Right atrium auricular region (tissue), 2 donors: ENCODE measurements around the gene MVD. TPM values are rescaled to one million over a fixed set of nuclear protein-coding genes. Genes with fewer than 3 reads are reported as not detected.

ENCODE experiments used
- DNase-seq: peaks from one replicate; pipeline ENCODE4 v3.0.0-alpha.2; 2019; ENCODE audit warnings: low spot score
- H3K27ac ChIP-seq, 2 donors: fragments of 200-600 bp; sonication (generic); 1 replicate in 1 of 2; 2 replicates in 1 of 2; pipeline ENCODE4 v1.5.1; 2016 to 2019
- H3K27me3 ChIP-seq, 2 donors: fragments of 200-600 bp; sonication (generic); one replicate each; pipeline versions ENCODE4 v1.5.1 to v1.6.0; 2017 to 2019
- H3K36me3 ChIP-seq: fragments of 200-600 bp; sonication (generic); one replicate; pipeline ENCODE4 v1.5.1; 2016
- H3K4me1 ChIP-seq, 2 donors: fragments of 200-600 bp; sonication (generic); one replicate each; pipeline versions ENCODE4 v1.5.1 to v1.6.0; 2017 to 2019
- H3K4me3 ChIP-seq, 2 donors: fragments of 200-600 bp; sonication (generic); 1 replicate in 1 of 2; 2 replicates in 1 of 2; pipeline ENCODE4 v1.5.1; 2017 to 2019; ENCODE audit warnings: mild to moderate bottlenecking in 1 of 2, moderate library complexity in 1 of 2
- H3K9me3 ChIP-seq, 2 donors: fragments of 200-600 bp; sonication (generic); one replicate each; pipeline ENCODE4 v1.5.1; 2019
- CTCF ChIP-seq, 2 donors: fragments of 200-600 bp; sonication (generic); IDR thresholded peaks; one replicate each; pipeline ENCODE4 v1.5.1; 2019; ENCODE audit warnings: antibody characterized with exemption in 2 of 2
- total RNA-seq, 2 donors: library from RNA; depleted of rRNA; stranded (reverse); fragments of >200 nt; gene quantifications; one replicate each; pipeline ENCODE4 v1.1.0, GENCODE V29; 2016

The MVD gene
- total RNA-seq, 2 donors from 2014 or later: 21.5 to 23.1 TPM

GRCh38 chr16:88680554-88681083 is 17.7 kb upstream of the MVD start:
- H3K9me3 ChIP-seq: no peaks in the 10 kb centered on the region
- DNase-seq: no peak
- TF ChIP-seq CTCF (IDR thresholded peaks at IDR 0.05): no peak
- no peak overlapping the region for H3K27ac ChIP-seq
- H3K4me1 ChIP-seq: peaks cover 0 to 19% of the 10 kb centered on the region in 2 donors
- no peaks in the 10 kb centered on the region for H3K36me3 ChIP-seq
- no peak overlapping the region for H3K4me3 ChIP-seq
- H3K27me3 ChIP-seq: peaks cover 0 to 4% of the 10 kb centered on the region in 2 donors

- no peak overlapping the region for H3K27ac ChIP-seq
- peaks cover 0 to 24% of the 10 kb centered on the region in 2 donors for H3K4me1 ChIP-seq
- no peak for DNase-seq
- H3K9me3 ChIP-seq: no peaks in the 10 kb centered on the region
- no peaks in the 10 kb centered on the region for H3K36me3 ChIP-seq
- TF ChIP-seq CTCF (IDR thresholded peaks at IDR 0.05): no peak
- no peak overlapping the region for H3K4me3 ChIP-seq
- H3K27me3 ChIP-seq: peaks cover 0 to 4% of the 10 kb centered on the region in 2 donors
Measured at GRCh38 chr16:88678224-88678979, 15.5 kb upstream of the MVD start.

GRCh38 chr16:88677721-88678120 is 14.8 kb upstream of the MVD start:
- Histone ChIP-seq H3K4me3 (no peak overlapping the region), H3K27me3 (peaks cover 0 to 4% of the 10 kb centered on the region in 2 donors), H3K9me3 (no peaks in the 10 kb centered on the region), H3K36me3 (no peaks in the 10 kb centered on the region), H3K27ac (no peak overlapping the region), H3K4me1 (peaks cover 0 to 30% of the 10 kb centered on the region in 2 donors)
- TF ChIP-seq CTCF (IDR thresholded peaks at IDR 0.05): no peak
- DNase-seq: no peak

- Histone ChIP-seq H3K9me3 (no peaks in the 10 kb centered on the region), H3K4me3 (no peak overlapping the region), H3K4me1 (peaks cover 0 to 40% of the 10 kb centered on the region in 2 donors), H3K27ac (no peak overlapping the region), H3K36me3 (no peaks in the 10 kb centered on the region), H3K27me3 (peaks cover 0 to 4% of the 10 kb centered on the region in 2 donors)
- no peak for TF ChIP-seq CTCF (IDR thresholded peaks at IDR 0.05)
- DNase-seq: no peak
Measured at GRCh38 chr16:88676502-88677242, 13.8 kb upstream of the MVD start.

GRCh38 chr16:88673716-88674379 is 11.0 kb upstream of the MVD start:
- Histone ChIP-seq H3K9me3 (no peaks in the 10 kb centered on the region), H3K27me3 (no peaks in the 10 kb centered on the region), H3K36me3 (no peaks in the 10 kb centered on the region), H3K27ac (peak overlapping the region; percentile 72 to 77), H3K4me1 (peaks cover 0 to 40% of the 10 kb centered on the region in 2 donors), H3K4me3 (no peak overlapping the region)
- TF ChIP-seq CTCF (IDR thresholded peaks at IDR 0.05): no peak
- no peak for DNase-seq
